Effector memory CD8-positive, alpha-beta T cell (primary cell): ENCODE results near the gene SPEN.
"Not testable (repeated sequence)": the region's sequence is repeated elsewhere in the genome, so short reads cannot be mapped to it uniquely, and the experiment has no call there.

Experiments
- ATAC-seq: fragments of 150-1000 bp; cut with Tn5 transposase; replicated peaks from 2 replicates; pipeline ENCODE4 v1.10.0; 2021; ENCODE audit warnings: mild to moderate bottlenecking, moderate library complexity
- DNase-seq, 3 experiments: peaks; one replicate each; pipeline ENCODE4 v3.0.0; 2021
- H3K27ac Mint-ChIP-seq, 2 donors: one replicate each; pipeline ENCODE4 v1.8.0; 2022; ENCODE audit warnings: mild to moderate bottlenecking in 2 of 2, mixed read lengths in 2 of 2, moderate library complexity in 2 of 2
- H3K27me3 Mint-ChIP-seq, 2 donors: one replicate each; pipeline ENCODE4 v1.8.0; 2022; ENCODE audit warnings: mixed read lengths in 2 of 2
- H3K36me3 Mint-ChIP-seq: one replicate; pipeline ENCODE4 v1.8.0; 2022; ENCODE audit warnings: mild to moderate bottlenecking, moderate library complexity, mixed read lengths; ENCODE audit not compliant: insufficient read depth
- H3K4me1 Mint-ChIP-seq, 2 donors: one replicate each; pipeline ENCODE4 v1.8.0; 2022; ENCODE audit warnings: low read depth in 2 of 2, mixed read lengths in 2 of 2
- H3K4me3 Mint-ChIP-seq, 2 donors: one replicate each; pipeline ENCODE4 v1.8.0; 2022; ENCODE audit warnings: mild to moderate bottlenecking in 2 of 2, mixed read lengths in 2 of 2, moderate library complexity in 2 of 2
- H3K9me3 Mint-ChIP-seq, 2 donors: one replicate each; pipeline ENCODE4 v1.8.0; 2022; ENCODE audit warnings: mixed read lengths in 2 of 2

Gene SPEN

GRCh38 chr1:15902882-15903281, 55.4 kb downstream of the SPEN start:
- Mint-ChIP-seq H3K27me3 (no peaks in the 10 kb centered on the region), H3K27ac (peak overlapping the region in 1 of 2 donors; percentile 81), H3K9me3 (no peaks in the 10 kb centered on the region), H3K36me3 (peaks cover 23% of the 10 kb centered on the region), H3K4me3 (no peak overlapping the region), H3K4me1 (peaks cover 0 to 16% of the 10 kb centered on the region in 2 donors)
- no peak for ATAC-seq
- DNase-seq, result no peak

- ATAC-seq (no peak), DNase-seq (no peak)
- no peak overlapping the region for H3K4me3 Mint-ChIP-seq
- H3K27ac Mint-ChIP-seq, result peak overlapping the region in 1 of 2 donors; percentile 69
- no peaks in the 10 kb centered on the region for H3K27me3 Mint-ChIP-seq
- peaks cover 0 to 7% of the 10 kb centered on the region in 2 donors for H3K4me1 Mint-ChIP-seq
- no peaks in the 10 kb centered on the region for H3K9me3 Mint-ChIP-seq
- H3K36me3 Mint-ChIP-seq, result peaks cover 52% of the 10 kb centered on the region
These were observed 61.1 kb downstream of the SPEN start for GRCh38 chr1:15908597-15908996.

- Mint-ChIP-seq H3K4me3 (no peak overlapping the region), H3K9me3 (no peaks in the 10 kb centered on the region), H3K27me3 (no peaks in the 10 kb centered on the region), H3K36me3 (peaks cover 60% of the 10 kb centered on the region), H3K4me1 (peaks cover 6% of the 10 kb centered on the region in 2 donors), H3K27ac (peak overlapping the region; percentile 23 to 82)
- DNase-seq, result no peak
- no peak for ATAC-seq
These were observed 63.6 kb downstream of the SPEN start for GRCh38 chr1:15911141-15911540.

GRCh38 chr1:15911927-15912326, 64.4 kb downstream of the SPEN start:
- Mint-ChIP-seq H3K9me3 (no peaks in the 10 kb centered on the region), H3K4me3 (no peak overlapping the region), H3K27me3 (no peaks in the 10 kb centered on the region), H3K36me3 (peaks cover 59% of the 10 kb centered on the region), H3K4me1 (peaks cover 12 to 13% of the 10 kb centered on the region in 2 donors), H3K27ac (no peak overlapping the region)
- ATAC-seq, result no peak
- DNase-seq, result no peak

GRCh38 chr1:15913607-15914006, 66.1 kb downstream of the SPEN start:
- H3K9me3 Mint-ChIP-seq, H3K27ac Mint-ChIP-seq, H3K4me3 Mint-ChIP-seq, ATAC-seq, H3K27me3 Mint-ChIP-seq, DNase-seq: not testable (repeated sequence)
- peaks cover 55% of the 10 kb centered on the region for H3K36me3 Mint-ChIP-seq
- peaks cover 16 to 23% of the 10 kb centered on the region in 2 donors for H3K4me1 Mint-ChIP-seq

GRCh38 chr1:15915991-15916390, 68.5 kb downstream of the SPEN start:
- peaks cover 49% of the 10 kb centered on the region for H3K36me3 Mint-ChIP-seq
- peak overlapping the region; percentile 84 to 88 for H3K27ac Mint-ChIP-seq
- H3K4me1 Mint-ChIP-seq, result peaks cover 24 to 32% of the 10 kb centered on the region in 2 donors
- DNase-seq, result no peak
- peak overlapping the region; percentile 47 to 59 for H3K4me3 Mint-ChIP-seq
- no peak for ATAC-seq
- no peaks in the 10 kb centered on the region for H3K27me3 Mint-ChIP-seq
- H3K9me3 Mint-ChIP-seq, result no peaks in the 10 kb centered on the region

- peaks cover 52% of the 10 kb centered on the region for H3K36me3 Mint-ChIP-seq
These were observed 68.9 kb downstream of the SPEN start for GRCh38 chr1:15916417-15916816.

GRCh38 chr1:15916916-15917315, 69.4 kb downstream of the SPEN start:
- Mint-ChIP-seq H3K9me3 (no peaks in the 10 kb centered on the region), H3K4me3 (peak overlapping the region; percentile 47 to 59), H3K27ac (peak overlapping the region; percentile 84 to 88), H3K27me3 (no peaks in the 10 kb centered on the region), H3K36me3 (peaks cover 52% of the 10 kb centered on the region), H3K4me1 (peaks cover 24 to 26% of the 10 kb centered on the region in 2 donors)
- no peak for DNase-seq
- peak; percentile 26 for ATAC-seq

More at GRCh38 chr1:15916417-15916816, 68.9 kb downstream of the SPEN start:
- peak overlapping the region; percentile 84 to 88 for H3K27ac Mint-ChIP-seq
- ATAC-seq (no peak), DNase-seq (no peak)
- H3K4me1 Mint-ChIP-seq, result peaks cover 24 to 28% of the 10 kb centered on the region in 2 donors
- peak overlapping the region; percentile 47 to 59 for H3K4me3 Mint-ChIP-seq
- no peaks in the 10 kb centered on the region for H3K9me3 Mint-ChIP-seq
- no peaks in the 10 kb centered on the region for H3K27me3 Mint-ChIP-seq

GRCh38 chr1:15918962-15919715, 71.6 kb downstream of the SPEN start:
- H3K36me3 Mint-ChIP-seq, result peaks cover 57% of the 10 kb centered on the region
- peak overlapping the region; percentile 60 to 64 for H3K27ac Mint-ChIP-seq
- H3K4me1 Mint-ChIP-seq, result peaks cover 24 to 26% of the 10 kb centered on the region in 2 donors
- peak overlapping the region in 1 of 2 donors; percentile 37 for H3K4me3 Mint-ChIP-seq
- H3K9me3 Mint-ChIP-seq, result no peaks in the 10 kb centered on the region
- peak; percentile 37 to 40 (median 39) for DNase-seq
- ATAC-seq, result peak; percentile 96
- no peaks in the 10 kb centered on the region for H3K27me3 Mint-ChIP-seq

GRCh38 chr1:15923241-15923640, 75.7 kb downstream of the SPEN start:
- Mint-ChIP-seq H3K9me3 (no peaks in the 10 kb centered on the region), H3K36me3 (peaks cover 66% of the 10 kb centered on the region), H3K27ac (no peak overlapping the region), H3K4me1 (peaks cover 11 to 13% of the 10 kb centered on the region in 2 donors), H3K4me3 (no peak overlapping the region), H3K27me3 (no peaks in the 10 kb centered on the region)
- ATAC-seq, result no peak
- no peak for DNase-seq

- not testable (repeated sequence) for H3K9me3 Mint-ChIP-seq, ATAC-seq, H3K4me3 Mint-ChIP-seq, H3K4me1 Mint-ChIP-seq, H3K27ac Mint-ChIP-seq, DNase-seq, H3K27me3 Mint-ChIP-seq
- peaks cover 80% of the 10 kb centered on the region for H3K36me3 Mint-ChIP-seq
These were observed 78.9 kb downstream of the SPEN start for GRCh38 chr1:15926448-15926847.

GRCh38 chr1:15928971-15929965, 81.8 kb downstream of the SPEN start:
- Mint-ChIP-seq H3K4me1 (peaks cover 0 to 3% of the 10 kb centered on the region in 2 donors), H3K27ac (peak overlapping the region in 1 of 2 donors; percentile 42), H3K4me3 (no peak overlapping the region), H3K9me3 (no peaks in the 10 kb centered on the region), H3K27me3 (no peaks in the 10 kb centered on the region), H3K36me3 (peaks cover 76% of the 10 kb centered on the region)
- DNase-seq (no peak), ATAC-seq (no peak)

GRCh38 chr1:15931401-15931800, 83.9 kb downstream of the SPEN start:
- ATAC-seq (no peak), DNase-seq (no peak)
- Mint-ChIP-seq H3K27me3 (no peaks in the 10 kb centered on the region), H3K9me3 (no peaks in the 10 kb centered on the region), H3K4me3 (no peak overlapping the region), H3K27ac (peak overlapping the region in 1 of 2 donors; percentile 23), H3K36me3 (peaks cover 81% of the 10 kb centered on the region), H3K4me1 (peaks cover 0 to 5% of the 10 kb centered on the region in 2 donors)
